Lower leg skin (tissue), 3 donors: ENCODE measurements around the gene FAM107B.

Experiments
- POLR2A ChIP-seq, 2 donors: fragments of 450-650 bp; IDR thresholded peaks; one replicate each; pipeline ENCODE4 v1.6.1; 2016 to 2017; ENCODE audit warnings: antibody characterized with exemption in 2 of 2, mild to moderate bottlenecking in 1 of 2, moderate library complexity in 1 of 2
- TF ChIP-seq, protein P1 (sequence below), 3 donors: fragments of 450-650 bp; IDR thresholded peaks; one replicate each; pipeline ENCODE4 v1.5.1; 2016; ENCODE audit warnings: antibody characterized with exemption in 3 of 3, mild to moderate bottlenecking in 3 of 3, moderate library complexity in 2 of 3

DNA sequence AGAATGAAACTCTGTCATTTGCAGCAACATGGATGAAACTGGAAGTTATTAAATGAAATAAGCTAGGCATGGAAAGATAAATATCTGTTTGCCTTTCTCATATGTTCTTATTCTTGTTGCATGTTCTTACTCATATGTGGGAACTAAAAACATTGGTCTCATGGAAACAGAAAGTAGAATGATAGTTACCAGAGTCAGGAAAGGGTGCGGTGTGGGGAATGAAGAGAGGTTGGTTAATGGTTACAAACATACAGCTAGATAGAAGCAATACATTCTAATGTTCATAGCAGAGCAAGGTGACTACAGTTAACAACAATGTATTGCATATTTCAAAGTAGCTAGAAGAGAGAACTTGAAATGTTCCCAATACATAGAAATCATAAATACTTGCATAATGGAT, 105.1 kb downstream of the FAM107B start:
- TF ChIP-seq, protein P1, sequence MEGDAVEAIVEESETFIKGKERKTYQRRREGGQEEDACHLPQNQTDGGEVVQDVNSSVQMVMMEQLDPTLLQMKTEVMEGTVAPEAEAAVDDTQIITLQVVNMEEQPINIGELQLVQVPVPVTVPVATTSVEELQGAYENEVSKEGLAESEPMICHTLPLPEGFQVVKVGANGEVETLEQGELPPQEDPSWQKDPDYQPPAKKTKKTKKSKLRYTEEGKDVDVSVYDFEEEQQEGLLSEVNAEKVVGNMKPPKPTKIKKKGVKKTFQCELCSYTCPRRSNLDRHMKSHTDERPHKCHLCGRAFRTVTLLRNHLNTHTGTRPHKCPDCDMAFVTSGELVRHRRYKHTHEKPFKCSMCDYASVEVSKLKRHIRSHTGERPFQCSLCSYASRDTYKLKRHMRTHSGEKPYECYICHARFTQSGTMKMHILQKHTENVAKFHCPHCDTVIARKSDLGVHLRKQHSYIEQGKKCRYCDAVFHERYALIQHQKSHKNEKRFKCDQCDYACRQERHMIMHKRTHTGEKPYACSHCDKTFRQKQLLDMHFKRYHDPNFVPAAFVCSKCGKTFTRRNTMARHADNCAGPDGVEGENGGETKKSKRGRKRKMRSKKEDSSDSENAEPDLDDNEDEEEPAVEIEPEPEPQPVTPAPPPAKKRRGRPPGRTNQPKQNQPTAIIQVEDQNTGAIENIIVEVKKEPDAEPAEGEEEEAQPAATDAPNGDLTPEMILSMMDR (IDR thresholded peaks at IDR 0.05) = no peak
- no peak for TF ChIP-seq POLR2A (IDR thresholded peaks at IDR 0.05)
